GM18507 (cell line): Measurements from ENCODE around the gene TMEM205.
"Not testable (repeated sequence)": the region's sequence is repeated elsewhere in the genome, so short reads cannot be mapped to it uniquely, and the experiment has no call there.

Source experiments
- DNase-seq: peaks from one replicate; pipeline ENCODE4 v3.0.0; 2011; ENCODE audit warnings: low read depth; ENCODE audit not compliant: insufficient read length; ENCODE audit errors: extremely low spot score
- FAIRE-seq: peaks from 2 replicates; lab custom pipeline; 2011; peaks lifted over from hg19 to GRCh38; lab: Jason Lieb, UNC

TMEM205 gene

DNA sequence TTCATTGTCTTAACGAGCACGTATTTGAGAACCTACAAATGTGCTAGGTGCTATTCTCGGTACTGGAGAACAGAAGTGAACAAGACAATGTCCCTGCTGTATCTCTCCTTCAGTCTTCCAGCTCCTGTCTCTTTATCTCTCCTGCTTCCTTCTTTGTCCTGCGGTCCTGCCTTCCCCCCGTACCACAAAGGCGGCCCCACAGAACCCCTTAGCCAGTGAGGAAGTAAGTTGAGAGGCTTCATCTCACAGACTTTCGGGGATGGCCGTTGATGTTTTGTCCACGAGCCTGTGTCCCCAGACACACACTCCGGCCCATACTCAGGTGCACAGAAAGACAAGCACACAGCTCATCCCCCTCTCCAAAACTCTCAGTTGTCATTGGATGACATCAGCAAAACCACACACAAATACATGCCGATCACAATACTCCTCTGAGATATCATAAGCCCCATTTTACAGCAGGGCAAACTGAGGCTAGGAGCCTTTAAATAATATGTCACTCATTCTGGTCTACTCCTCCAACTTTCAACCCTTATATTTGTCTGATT, 27.9 kb upstream of the TMEM205 start:
- DNase-seq (no peak), FAIRE-seq (no peak)

DNA sequence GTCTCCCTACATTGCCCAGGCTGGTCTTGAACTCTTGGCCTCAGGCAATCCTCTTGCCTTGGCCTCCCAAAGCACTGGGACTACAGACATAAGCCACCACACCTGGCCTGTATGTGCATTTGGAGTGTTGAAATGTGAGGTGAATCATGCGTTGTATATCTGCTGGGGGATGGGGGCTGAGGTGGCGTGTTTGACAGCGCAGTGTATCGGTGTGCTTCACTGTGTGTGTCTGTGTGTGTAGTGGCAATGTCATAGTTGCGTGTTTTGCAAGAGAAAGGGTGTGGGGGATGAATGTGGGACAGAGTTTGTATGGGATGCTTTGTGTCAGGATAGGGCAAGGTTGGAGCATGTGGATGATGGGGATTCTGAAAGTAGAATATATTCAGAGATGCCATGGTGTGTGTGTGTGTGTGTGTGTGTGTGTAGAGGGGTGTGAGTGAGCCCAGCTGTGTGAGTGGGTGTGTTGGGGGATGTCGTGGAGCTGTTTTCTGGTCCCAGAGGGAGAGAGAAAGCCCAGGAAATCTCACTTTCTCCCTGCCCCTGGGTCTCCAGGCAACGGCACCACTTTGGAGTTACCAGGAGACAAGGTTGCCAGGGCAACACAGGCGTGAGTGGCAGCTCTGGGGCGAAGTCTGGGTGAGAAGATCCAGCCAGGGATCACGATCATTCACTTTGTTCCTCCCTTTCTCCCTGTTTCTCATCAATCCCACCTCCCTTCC, 27.3 kb upstream of the TMEM205 start:
- DNase-seq (no peak), FAIRE-seq (no peak)

DNA sequence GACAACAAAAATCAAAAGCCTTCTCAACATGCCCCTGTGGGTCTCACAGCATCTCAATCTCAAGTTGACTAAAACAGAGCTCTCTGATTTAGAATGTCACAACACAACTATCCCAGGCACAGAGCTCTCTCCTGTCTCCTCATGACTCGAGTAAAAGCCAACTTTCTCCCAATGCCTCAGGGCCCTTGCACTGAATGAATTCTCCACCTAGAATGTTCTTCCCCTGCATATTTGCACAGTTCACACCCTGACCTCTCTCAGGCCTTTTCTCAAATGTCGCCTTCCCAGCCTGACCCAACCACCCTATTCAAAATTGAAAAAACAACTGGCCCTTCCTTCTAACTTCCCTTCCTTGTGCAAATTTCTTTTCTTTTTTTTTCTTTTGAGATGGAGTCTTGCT, 24.7 kb upstream of the TMEM205 start:
- no peak for DNase-seq
- no peak for FAIRE-seq

DNA sequence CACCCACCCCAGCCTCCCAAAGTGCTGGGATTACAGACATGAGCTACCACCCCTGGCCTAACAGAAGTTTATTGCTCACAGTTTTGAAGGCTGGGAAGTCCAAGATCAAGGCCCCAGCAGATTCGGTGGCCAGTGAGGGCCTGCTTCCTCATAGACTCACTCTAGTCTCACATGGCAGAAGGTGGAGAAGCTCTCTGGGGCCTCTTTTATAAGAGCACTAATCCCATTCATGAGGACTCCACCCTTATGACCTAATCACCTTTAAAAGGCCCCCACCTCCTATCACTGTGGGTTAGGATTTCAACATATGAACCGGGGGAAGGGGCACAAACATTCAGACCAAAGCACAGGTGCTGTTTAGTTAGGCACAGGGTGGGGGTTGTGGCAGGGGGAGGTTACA, 21.5 kb upstream of the TMEM205 start:
- no peak for FAIRE-seq

DNA sequence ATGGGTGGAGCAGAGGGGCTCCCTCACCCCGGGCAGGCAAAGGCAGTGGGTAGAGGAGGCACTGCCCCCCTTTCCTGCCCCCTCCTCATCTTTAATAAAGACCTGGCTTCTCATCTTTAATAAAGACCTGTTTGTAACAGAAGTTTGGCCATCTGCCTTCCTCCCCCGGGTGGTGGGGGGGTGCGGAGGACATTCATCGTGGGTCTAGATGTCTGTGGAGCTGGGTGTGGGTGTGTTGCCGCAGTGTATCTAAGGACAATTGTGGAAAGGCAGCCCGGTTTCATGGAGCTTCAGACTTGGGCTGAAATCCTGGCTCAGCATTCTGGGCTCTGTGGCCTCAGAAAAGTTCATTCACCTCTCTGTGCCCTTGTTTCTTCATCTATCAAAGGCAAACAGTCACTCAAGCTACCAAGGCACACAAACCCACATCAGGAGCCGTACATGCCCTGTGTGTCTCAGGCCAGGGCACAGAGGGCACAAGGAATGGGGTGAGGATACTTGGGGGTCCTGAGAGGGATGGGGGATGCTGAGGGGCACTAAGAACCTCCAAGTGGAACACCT, 19.6 kb upstream of the TMEM205 start:
- DNase-seq: no peak
- no peak for FAIRE-seq

More for the DNA sequence above, 21.5 kb upstream of the TMEM205 start:
- no peak for DNase-seq

DNA sequence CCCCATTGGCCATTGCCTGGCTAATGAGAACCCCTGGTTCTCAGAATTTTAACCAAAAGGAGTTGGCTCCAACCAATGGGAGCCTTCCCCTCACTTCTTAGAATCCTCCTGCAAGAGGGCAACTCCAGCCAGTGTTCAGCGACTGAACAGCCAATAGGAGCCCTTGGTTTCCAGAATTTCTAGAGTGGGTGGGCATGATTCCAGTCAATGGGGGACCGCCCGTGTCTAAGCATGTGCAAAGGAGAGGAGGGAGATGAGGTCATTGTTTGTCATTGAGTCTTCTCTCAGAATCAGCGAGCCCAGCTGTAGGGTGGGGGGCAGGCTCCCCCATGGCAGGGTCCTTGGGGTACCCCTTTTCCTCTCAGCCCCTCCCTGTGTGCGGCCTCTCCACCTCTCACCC, 18.9 kb upstream of the TMEM205 start:
- DNase-seq (no peak), FAIRE-seq (no peak)

DNA sequence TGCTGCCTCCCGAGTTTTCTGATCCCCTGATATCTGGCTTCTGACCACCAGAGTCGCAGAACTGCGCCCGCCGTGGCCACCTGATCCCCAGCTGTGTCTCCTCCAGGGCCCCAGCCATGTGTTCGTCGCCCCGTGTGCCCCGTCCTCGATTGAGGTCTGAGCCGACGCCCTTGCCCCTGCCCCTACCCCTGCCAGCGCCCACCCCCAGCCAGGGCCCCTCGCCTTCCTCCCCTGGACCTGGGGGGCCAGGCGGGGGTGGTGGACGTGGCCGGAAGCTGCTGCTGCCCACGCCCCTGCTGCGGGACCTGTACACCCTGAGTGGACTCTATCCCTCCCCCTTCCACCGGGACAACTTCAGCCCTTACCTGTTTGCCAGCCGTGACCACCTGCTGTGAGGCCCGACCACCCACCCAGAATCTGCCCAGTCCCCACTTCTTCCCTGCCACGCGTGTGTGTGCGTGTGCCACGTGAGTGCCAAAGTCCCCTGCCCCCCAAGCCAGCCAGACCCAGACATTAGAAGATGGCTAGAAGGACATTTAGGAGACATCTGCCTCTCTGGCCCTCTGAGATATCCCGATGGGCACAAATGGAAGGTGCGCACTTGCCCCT, 18.3 kb upstream of the TMEM205 start:
- no peak for FAIRE-seq
- DNase-seq: no peak

DNA sequence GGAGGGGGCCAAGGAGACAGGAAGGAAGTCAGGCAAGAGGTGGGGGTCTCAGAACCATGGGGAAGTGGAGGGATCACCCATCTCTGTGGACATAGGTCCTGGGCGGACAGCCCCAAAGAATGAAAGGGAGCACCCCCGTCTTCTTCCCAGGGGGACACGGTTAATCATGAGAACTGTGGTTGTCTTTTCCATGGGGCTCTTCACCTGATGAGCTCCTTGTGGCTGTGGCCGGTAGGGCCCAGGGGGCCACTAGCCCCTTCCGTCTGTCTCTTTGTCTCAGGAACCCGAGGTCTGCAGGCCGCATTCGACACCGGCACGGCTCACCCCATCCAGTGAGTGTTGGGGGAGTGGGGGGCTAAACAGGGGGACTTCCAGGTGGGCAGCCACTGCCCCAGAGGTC, 17.8 kb upstream of the TMEM205 start:
- FAIRE-seq (no peak), DNase-seq (no peak)

DNA sequence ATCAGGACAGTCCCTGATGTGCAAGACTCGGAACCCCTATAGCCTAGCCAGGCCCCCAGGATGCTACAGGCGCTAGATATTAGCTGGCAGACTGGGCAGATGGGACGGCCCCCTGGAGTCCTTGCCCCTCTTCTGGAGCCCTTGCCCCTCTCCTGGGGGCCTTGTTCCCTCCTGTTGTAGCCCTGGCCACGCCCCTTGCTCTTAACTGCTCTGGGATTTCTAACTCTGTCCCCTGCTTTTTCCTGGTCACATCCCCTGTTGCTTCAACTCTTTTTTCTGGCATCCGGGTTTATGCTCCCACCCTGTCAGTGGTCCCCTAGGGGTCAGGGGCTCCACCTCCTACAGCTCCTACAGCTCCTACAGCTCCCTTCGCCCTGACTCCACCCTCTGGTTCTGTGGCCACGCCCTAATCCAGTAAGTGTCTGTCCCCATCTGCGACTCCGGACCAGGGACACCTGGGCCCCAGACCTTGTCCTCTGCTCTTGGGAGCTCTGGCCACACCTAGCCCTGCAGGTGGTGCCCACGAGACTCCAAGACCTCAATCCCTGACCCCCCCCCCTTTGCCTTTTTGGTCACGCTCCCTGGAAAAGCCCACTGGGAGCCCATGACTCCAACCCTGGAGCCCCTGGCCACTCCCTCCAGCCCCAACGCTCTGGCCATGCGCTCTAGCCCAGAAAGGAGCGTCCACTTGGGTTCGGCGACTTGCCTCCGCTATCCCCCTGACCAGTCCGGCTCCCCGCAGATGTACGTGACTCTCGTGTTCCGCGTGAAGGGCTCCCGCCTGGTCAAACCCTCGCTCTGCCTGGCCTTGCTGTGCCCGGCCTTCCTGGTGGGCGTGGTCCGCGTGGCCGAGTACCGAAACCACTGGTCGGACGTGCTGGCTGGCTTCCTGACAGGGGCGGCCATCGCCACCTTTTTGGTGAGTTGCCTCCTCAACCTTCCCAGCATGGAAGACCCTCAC, 16.0 kb upstream of the TMEM205 start:
- no peak for DNase-seq
- FAIRE-seq: no peak

DNA sequence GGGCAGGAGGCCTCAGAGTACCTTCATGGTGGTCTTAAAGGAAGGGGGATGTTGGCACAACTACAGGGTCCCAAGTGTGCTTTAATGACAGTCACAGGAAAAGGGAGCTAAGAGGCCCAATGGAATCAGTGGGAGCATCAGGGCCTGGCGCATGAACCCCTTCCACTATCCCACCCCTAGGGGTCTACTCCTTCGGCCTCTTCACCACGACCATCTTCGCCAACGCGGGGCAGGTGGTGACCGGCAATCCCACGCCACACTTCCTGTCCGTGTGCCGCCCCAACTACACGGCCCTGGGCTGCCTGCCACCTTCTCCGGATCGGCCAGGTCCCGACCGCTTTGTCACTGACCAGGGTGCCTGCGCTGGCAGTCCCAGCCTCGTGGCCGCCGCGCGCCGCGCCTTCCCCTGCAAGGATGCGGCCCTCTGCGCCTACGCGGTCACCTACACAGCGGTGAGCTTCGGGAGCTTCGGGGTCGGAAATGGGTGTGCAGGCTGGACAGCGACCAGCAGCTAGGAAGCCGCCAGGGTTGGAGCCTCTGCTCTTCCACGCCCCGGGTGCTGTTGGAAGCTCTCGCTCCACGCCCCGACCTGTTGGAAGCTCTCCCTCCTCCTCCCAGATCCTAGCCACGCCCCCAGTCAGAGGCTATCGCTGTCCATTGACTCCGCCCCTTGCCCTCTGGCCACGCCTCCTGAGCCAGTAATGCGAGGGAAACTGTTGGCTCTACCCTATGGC, 15.1 kb upstream of the TMEM205 start:
- no peak for DNase-seq
- no peak for FAIRE-seq

DNA sequence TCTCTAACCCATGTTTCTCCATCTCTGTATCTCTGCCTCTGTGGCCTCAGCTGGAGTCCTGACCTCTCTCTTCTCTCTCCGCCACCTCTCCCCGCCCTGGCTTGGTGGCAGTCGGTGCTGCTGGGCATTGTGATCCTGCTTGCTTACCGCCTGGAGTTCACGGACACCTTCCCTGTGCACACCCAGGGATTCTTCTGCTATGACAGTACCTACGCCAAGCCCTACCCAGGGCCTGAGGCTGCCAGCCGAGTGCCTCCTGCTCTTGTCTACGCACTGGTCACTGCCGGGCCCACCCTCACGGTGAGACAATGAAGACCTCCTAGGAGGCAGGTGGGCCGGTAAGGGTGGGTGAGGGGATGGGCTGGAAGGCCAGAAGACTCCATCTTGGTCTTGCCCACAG, 13.4 kb upstream of the TMEM205 start:
- DNase-seq: no peak
- FAIRE-seq: no peak

DNA sequence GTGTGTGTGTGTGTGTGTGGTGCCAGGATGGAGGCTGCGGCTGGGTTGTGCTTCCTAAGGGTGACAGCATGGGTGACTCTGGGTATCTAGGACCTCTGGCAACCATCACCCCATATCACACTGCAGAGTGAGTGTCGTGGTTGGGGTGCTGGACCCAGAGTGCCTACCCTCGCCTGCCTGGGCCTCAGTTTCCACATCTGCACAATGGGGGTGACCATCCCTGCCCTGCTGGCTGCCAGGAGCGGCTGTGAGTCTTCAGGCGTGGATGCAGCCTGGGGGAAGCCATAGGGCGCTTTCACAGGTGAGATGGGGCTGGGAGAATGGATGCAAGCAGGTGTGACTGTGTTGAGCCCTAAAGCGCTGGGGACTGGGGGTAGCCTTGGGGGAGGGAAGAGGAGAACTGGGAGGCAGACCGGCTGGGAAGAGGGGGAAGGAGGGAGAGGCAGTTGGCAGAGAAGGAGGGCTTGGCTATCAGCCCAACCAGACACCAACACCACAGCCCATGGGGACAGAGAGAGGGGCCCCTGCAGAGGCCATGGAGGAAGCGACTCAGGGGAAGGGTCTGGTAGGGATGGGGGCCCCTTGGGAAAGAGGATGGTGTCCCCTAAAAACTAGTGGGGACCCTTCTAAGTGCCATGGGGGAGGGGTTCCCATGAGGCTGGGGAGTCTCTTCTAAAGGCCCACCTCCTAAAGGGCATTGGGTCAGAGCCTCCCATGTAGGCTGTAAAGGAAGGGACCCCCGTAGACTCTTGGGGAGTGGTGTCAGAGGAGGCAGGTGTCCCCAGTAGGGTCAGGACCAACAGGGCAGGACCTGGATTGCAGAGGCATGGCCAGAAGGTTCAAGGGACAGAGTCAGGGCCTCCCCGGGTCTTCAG, 10.8 kb upstream of the TMEM205 start:
- DNase-seq (no peak), FAIRE-seq (no peak)

DNA sequence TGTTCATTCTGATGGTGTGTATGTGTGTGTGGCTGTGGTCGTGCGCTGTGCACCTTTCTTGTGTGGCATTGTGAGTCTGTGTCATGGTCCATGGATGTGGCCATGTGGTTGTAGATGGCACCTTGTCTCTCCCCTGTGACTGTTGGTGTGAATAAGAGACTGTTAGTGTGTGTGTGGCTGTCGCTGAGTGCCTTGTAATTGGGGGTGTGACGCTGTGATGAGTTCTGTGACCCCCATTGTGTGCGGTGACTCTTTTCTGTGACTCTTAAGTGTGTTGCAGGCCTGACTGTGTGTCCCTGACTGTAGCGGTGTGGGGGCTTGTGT, 10.0 kb upstream of the TMEM205 start:
- DNase-seq (no peak), FAIRE-seq (no peak)

DNA sequence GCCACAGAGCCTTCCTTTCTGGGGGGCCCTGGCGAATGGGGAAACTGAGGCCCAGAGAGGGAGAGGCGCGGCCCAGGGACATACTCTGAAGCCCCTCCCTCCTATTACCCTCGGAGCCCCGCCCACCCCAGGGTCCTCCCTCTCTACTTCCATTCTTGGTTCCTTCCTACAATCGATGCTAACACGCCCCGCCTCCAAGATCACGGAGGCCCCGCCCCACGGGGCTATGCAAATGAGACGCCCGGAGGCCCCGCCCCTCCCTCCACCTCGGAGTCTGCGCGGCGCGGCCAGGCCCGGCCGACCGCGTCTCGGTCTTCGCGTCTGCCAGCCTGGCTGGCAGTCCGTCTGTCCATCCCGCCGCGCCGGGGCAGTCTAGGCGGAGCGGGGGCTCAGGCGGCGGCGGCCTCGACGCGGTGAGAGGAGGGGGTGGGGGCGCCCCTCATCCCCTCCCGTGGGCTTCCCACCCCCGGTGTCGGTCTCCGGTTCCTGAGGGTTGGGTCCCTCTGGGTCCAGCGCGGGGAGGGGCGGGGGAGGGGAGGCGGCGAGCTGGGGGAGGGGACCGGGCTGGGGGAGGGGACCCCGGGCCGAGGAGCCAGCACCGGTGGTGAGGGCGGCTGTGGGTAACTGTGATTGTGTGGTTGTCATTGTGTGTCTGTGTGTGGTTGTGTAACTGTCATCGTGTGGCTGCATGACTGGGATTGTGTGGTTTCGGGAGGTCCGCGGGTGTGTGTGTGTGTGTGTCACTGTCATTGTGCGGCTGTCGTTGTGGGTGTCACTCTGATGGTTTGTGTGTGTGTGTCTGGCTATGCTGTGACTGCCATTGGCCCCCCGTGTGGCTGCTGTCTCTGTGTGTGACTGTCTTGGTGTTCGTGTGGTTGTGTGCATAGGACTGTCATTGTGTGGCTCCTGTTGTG, 9.3 kb upstream of the TMEM205 start, which contains the start of gene PLPPR2:
Gene PLPPR2 (plus strand): TSS at position 273 of the 914 bp plus-strand sequence. CDS start 2,242 bp downstream, outside the sequence.
- DNase-seq: peak; percentile 80
- FAIRE-seq: peak; percentile 66

DNA sequence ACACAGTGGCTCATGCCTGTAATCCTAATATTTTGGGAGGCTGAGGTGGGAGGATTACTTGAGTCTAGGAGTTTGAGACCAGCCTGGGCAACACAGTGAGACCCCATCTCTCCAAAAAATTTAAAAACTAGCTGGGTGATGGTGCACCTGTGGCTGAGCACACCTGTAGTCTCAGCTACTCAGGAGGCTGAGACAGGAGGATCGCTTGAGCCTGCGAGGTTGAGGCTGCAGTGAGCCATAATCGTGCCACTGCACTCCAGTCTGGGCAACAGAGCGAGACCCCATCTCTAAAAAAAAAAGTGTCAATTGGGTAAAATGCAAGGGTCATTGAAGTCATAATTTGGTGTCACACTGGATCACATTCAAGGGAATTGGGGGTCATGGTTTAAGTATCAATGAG, 8.0 kb upstream of the TMEM205 start:
- DNase-seq, FAIRE-seq: not testable (repeated sequence)

DNA sequence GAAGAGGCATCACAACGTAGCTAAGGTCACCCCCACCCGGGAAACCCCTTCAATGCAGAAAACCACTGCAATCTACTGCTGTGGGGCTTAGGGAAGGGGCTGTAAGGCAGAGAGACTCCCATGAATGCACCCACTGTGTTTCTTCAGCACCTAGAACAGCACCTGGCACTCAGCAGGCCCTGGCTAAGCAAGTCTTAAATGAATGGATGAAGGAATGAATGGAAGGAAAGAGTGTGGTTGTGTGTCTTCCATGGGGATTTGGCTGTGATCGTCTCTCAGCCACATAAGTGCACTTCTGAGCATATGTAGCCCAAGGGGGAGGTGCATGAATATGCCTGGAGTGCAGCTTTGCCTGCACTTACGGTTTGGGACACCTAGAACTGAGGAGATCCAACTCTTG, 3.1 kb upstream of the TMEM205 start:
- FAIRE-seq: no peak

DNA sequence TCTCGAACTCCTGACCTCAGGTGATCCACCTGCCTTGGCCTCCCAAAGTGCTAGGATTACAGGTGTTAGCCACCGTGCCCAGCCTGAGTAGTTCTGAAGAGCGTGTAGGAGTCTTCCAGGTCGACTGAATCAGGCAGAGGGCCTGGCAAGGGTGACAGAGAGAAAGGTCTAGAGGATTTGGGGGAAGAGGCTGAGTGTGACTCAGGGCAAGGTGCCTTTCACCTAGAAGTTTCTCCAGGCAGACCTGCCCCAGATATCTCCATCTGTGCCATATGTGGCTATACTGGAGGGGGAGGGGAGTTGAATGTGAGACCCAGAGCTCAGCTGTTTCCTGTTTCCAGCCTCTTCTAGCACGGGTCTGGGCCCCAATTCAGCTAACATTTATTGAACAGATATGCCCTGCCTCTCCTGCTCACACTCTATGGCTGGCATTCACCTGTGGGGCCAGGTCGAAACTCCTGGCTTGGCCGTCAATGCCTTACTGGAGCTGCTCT, 1.5 kb upstream of the TMEM205 start:
- DNase-seq: no peak
- FAIRE-seq: no peak

More for the DNA sequence above, 3.1 kb upstream of the TMEM205 start:
- no peak for DNase-seq
